ENCODE measurements around the gene CRB1. TPM values are rescaled to one million over a fixed set of nuclear protein-coding genes. Genes with fewer than 3 reads are reported as not detected.

The CRB1 gene
- total and polyA plus RNA-seq, 12 donors: 0.04 to 1.5 (median 0.42) TPM; not detected in 2

DNA sequence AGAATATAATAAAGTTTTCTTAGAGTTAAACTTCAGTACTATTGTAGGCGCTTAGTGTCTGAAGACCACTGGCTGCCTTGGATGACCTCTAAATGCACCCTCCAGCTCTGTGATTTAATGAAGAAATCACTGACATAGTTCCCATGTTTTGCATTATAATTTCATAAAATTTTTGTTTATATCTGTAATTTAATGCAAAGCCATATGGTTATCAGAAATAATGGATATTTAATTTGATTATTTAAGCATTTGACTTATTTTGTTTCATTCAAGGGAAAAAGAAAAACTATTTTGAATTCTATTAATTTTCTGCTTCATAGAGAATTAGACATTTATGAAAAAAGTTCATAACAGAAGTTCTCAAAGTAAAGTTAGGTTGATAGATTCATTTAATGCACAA is 18.6 kb downstream of the CRB1 start:
- no peaks in the 10 kb centered on the region for H3K4me1 ChIP-seq
- H3K9me3 ChIP-seq: no peaks in the 10 kb centered on the region
- TF ChIP-seq, protein P1, sequence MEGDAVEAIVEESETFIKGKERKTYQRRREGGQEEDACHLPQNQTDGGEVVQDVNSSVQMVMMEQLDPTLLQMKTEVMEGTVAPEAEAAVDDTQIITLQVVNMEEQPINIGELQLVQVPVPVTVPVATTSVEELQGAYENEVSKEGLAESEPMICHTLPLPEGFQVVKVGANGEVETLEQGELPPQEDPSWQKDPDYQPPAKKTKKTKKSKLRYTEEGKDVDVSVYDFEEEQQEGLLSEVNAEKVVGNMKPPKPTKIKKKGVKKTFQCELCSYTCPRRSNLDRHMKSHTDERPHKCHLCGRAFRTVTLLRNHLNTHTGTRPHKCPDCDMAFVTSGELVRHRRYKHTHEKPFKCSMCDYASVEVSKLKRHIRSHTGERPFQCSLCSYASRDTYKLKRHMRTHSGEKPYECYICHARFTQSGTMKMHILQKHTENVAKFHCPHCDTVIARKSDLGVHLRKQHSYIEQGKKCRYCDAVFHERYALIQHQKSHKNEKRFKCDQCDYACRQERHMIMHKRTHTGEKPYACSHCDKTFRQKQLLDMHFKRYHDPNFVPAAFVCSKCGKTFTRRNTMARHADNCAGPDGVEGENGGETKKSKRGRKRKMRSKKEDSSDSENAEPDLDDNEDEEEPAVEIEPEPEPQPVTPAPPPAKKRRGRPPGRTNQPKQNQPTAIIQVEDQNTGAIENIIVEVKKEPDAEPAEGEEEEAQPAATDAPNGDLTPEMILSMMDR (IDR thresholded peaks at IDR 0.05): no peak
- H3K27me3 ChIP-seq: no peaks in the 10 kb centered on the region
- H3K36me3 ChIP-seq: no peaks in the 10 kb centered on the region
- WGBS, 2 donors: 90 to 96% methylated on average over 1 of the region's 1 CpG
- H3K4me3 ChIP-seq: no peak overlapping the region
- intact Hi-C loops (cut with DNase I): no loop called here
- ATAC-seq (no peak), DNase-seq (no peak)
- H3K27ac ChIP-seq: no peak overlapping the region

DNA sequence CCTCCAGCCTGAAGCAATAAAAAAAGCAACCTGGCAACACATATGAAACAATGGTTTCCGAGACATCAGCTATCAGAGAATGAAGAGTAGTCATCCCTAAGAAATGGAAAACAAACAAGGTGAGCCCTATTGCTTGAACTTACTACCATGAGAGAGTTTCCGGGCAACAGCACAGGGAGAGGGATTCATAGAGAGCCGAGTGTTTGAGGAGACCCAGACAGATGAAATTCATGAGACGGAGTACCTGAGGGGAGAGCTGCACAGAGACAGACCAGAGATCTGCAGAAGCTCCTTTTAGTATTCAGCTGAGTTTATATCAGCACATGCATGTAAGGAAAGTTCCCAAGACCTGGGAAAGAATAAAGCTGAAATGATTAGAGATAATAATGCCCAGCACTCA is 19.8 kb downstream of the CRB1 start:
- H3K27ac ChIP-seq: no peak overlapping the region
- DNase-seq (no peak), ATAC-seq (no peak)
- no peak overlapping the region for H3K4me3 ChIP-seq
- WGBS, 2 donors: 83% methylated on average over 4 of the region's 4 CpGs
- intact Hi-C loops (cut with DNase I): no loop called here
- H3K4me1 ChIP-seq: no peaks in the 10 kb centered on the region
- TF ChIP-seq, protein P1 (IDR thresholded peaks at IDR 0.05): no peak
- no peaks in the 10 kb centered on the region for H3K27me3 ChIP-seq
- H3K36me3 ChIP-seq: no peaks in the 10 kb centered on the region
- H3K9me3 ChIP-seq: no peaks in the 10 kb centered on the region

DNA sequence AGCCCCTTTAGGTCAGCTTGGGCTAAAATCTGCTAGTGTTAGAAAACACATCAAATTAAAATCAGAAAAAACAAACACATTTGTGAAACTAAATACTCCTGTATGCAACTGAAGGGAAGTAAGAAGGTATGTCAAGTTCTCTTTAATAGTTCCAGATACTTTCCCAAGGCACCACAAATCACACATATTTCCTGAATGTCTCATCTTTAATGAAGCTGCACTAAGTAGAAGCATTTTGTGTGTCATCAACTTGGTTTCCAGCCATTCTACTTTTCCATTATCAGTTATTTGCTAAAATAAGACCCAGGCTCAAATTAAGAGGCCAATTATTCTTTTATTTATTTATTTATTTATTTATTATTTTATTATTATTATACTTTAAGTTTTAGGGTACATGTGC is 34.7 kb downstream of the CRB1 start:
- DNase-seq (no peak), ATAC-seq (no peak)
- H3K27ac ChIP-seq: no peak overlapping the region
- H3K9me3 ChIP-seq: peaks cover 0 to under 1% (median 0%) of the 10 kb centered on the region in 11 donors
- H3K4me3 ChIP-seq: no peak overlapping the region
- TF ChIP-seq, protein P1 (IDR thresholded peaks at IDR 0.05): no peak
- H3K4me1 ChIP-seq: no peaks in the 10 kb centered on the region
- no peaks in the 10 kb centered on the region for H3K36me3 ChIP-seq
- H3K27me3 ChIP-seq: no peaks in the 10 kb centered on the region
- intact Hi-C loops (cut with DNase I): no loop called here

DNA sequence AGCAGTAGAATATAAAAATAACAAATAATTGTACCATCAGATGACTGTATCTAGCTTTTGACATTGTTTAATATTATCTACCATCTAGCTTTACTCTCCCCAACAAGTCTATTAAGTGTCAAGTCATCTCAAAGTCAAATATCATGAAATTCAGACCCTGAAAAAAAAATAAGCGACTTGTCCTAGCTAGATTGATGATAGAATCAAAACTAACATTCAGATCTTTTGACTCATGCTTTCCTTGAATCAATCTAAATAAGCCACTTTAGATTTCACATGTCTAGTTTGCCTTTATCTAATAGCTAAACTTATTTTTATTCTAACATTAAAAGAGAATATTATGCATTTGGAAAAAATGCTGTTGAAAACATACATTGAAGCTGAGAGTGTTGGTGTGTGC is 35.4 kb downstream of the CRB1 start:
- Histone ChIP-seq H3K27me3 (no peaks in the 10 kb centered on the region), H3K36me3 (no peaks in the 10 kb centered on the region), H3K4me1 (no peaks in the 10 kb centered on the region), H3K27ac (no peak overlapping the region), H3K9me3 (peaks cover 0 to 4% (median 0%) of the 10 kb centered on the region in 11 donors), H3K4me3 (no peak overlapping the region)
- TF ChIP-seq, protein P1 (IDR thresholded peaks at IDR 0.05): no peak
- no peak for ATAC-seq
- no peak for DNase-seq
- 78 to 87% methylated on average over 1 of the region's 1 CpG for WGBS, 2 donors
- intact Hi-C loops (cut with DNase I): no loop called here

Data from heart right ventricle (tissue), 16 donors.